HepG2 (cell line): ENCODE measurements around the gene B3GAT3. TPM values are rescaled to one million over a fixed set of nuclear protein-coding genes. Genes with fewer than 3 reads are reported as not detected.
A peak's percentile ranks its signal among the peaks of the same experiment; 100 is the strongest.

Experiments
- CBX2 ChIP-seq, 2 experiments: fragments of 200-600 bp in 1 of 2; sonication (generic); formaldehyde crosslinking in 1 of 2; IDR thresholded peaks; 2 replicates each; pipeline versions ENCODE4 v1.7.0 to v1.8.1; 2018 to 2022; ENCODE audit warnings: low read depth in 2 of 2, low read length in 1 of 2, mild to moderate bottlenecking in 1 of 2, missing genetic modification reagents in 1 of 2
- CC2D1A ChIP-seq: sonication (generic); formaldehyde crosslinking; IDR thresholded peaks from 2 replicates; pipeline ENCODE4 v1.8.1; 2023; ENCODE audit warnings: mild to moderate bottlenecking, missing genetic modification reagents
- CREBL2 ChIP-seq: sonication (generic); formaldehyde crosslinking; IDR thresholded peaks from 2 replicates; pipeline ENCODE4 v1.8.1; 2023; ENCODE audit warnings: missing genetic modification reagents, mild to moderate bottlenecking, borderline replicate concordance
- CSRNP2 ChIP-seq: sonication (generic); formaldehyde crosslinking; conservative IDR thresholded peaks from 2 replicates; pipeline ENCODE4 v1.8.0; 2022; ENCODE audit warnings: low read depth, missing genetic modification reagents
- HNRNPL ChIP-seq: fragments of 200-400 bp; formaldehyde crosslinking; IDR thresholded peaks from 2 replicates; pipeline ENCODE4 v1.6.1; 2017; ENCODE audit warnings: mild to moderate bottlenecking, low read depth, low read length
- HOXA5 ChIP-seq: sonication (generic); formaldehyde crosslinking; IDR thresholded peaks from 2 replicates; pipeline ENCODE4 v1.4.0; 2020; ENCODE audit warnings: missing genetic modification reagents
- HOXA7 ChIP-seq: sonication (generic); formaldehyde crosslinking; IDR thresholded peaks from 2 replicates; pipeline ENCODE4 v1.8.1; 2022; ENCODE audit warnings: mild to moderate bottlenecking, missing genetic modification reagents, moderate library complexity
- IRF2 ChIP-seq: IDR thresholded peaks from 2 replicates; pipeline ENCODE4 v1.6.1; 2018; ENCODE audit warnings: missing genetic modification reagents, missing compliant biosample characterization
- MAFG ChIP-seq: sonication (generic); formaldehyde crosslinking; IDR thresholded peaks from 2 replicates; pipeline ENCODE4 v1.5.1; 2020; ENCODE audit warnings: mild to moderate bottlenecking, missing genetic modification reagents
- NR0B2 ChIP-seq: sonication (generic); formaldehyde crosslinking; IDR thresholded peaks from 2 replicates; pipeline ENCODE4 v1.4.0; 2020; ENCODE audit warnings: mild to moderate bottlenecking, missing genetic modification reagents
- PAF1 ChIP-seq: IDR thresholded peaks from 2 replicates; pipeline ENCODE4 v1.6.1; 2016; ENCODE audit warnings: missing genetic modification reagents, missing compliant biosample characterization
- RORA ChIP-seq: sonication (generic); formaldehyde crosslinking; IDR thresholded peaks from 2 replicates; pipeline ENCODE4 v1.5.0; 2020; ENCODE audit warnings: mild to moderate bottlenecking, missing genetic modification reagents, moderate library complexity
- SIN3A ChIP-seq: IDR thresholded peaks from 2 replicates; pipeline ENCODE4 v1.6.1; 2011; ENCODE audit warnings: low read depth, mild to moderate bottlenecking, control low read depth, low read length, borderline replicate concordance
- TGIF2 ChIP-seq: IDR thresholded peaks from 2 replicates; pipeline ENCODE4 v1.6.1; 2016; ENCODE audit warnings: control low read depth, missing compliant biosample characterization
- ZFAT ChIP-seq: sonication (generic); formaldehyde crosslinking; conservative IDR thresholded peaks from 2 replicates; pipeline ENCODE4 v1.8.1; 2023; ENCODE audit warnings: missing genetic modification reagents, inconsistent platforms
- ZFP1 ChIP-seq: IDR thresholded peaks from 2 replicates; pipeline ENCODE4 v1.6.1; 2016
- ZFP36L2 ChIP-seq: sonication (generic); formaldehyde crosslinking; IDR thresholded peaks from 2 replicates; pipeline ENCODE4 v1.4.0; 2020; ENCODE audit warnings: missing genetic modification reagents
- ZMYM4 ChIP-seq: sonication (generic); formaldehyde crosslinking; IDR thresholded peaks from 2 replicates; pipeline ENCODE4 v1.8.1; 2023; ENCODE audit warnings: mild to moderate bottlenecking, missing genetic modification reagents
- ZNF24 ChIP-seq: fragments of 450-650 bp; IDR thresholded peaks from 2 replicates; pipeline ENCODE4 v1.6.1; 2017; ENCODE audit warnings: antibody characterized with exemption, mild to moderate bottlenecking
- ZNF263 ChIP-seq: sonication (generic); formaldehyde crosslinking; IDR thresholded peaks from 2 replicates; pipeline ENCODE4 v1.4.0; 2020; ENCODE audit warnings: missing genetic modification reagents
- ZNF333 ChIP-seq: sonication (generic); formaldehyde crosslinking; IDR thresholded peaks from 2 replicates; pipeline ENCODE4 v1.4.0; 2020; ENCODE audit warnings: mild to moderate bottlenecking, missing genetic modification reagents, borderline replicate concordance
- ZNF350 ChIP-seq: sonication (generic); formaldehyde crosslinking; IDR thresholded peaks from 2 replicates; pipeline ENCODE4 v1.4.0; 2020; ENCODE audit warnings: mild to moderate bottlenecking, low read depth, missing genetic modification reagents, borderline replicate concordance
- ZNF562 ChIP-seq: sonication (generic); formaldehyde crosslinking; IDR thresholded peaks from 2 replicates; pipeline ENCODE4 v1.8.0; 2022; ENCODE audit warnings: missing genetic modification reagents, borderline replicate concordance
- ZNF605 ChIP-seq: sonication (generic); formaldehyde crosslinking; IDR thresholded peaks from 2 replicates; pipeline ENCODE4 v1.8.0; 2022; ENCODE audit warnings: mild to moderate bottlenecking, missing genetic modification reagents
- ZNF607 ChIP-seq: sonication (generic); formaldehyde crosslinking; IDR thresholded peaks from 2 replicates; pipeline ENCODE4 v1.5.1; 2020; ENCODE audit warnings: missing genetic modification reagents, mild to moderate bottlenecking, borderline replicate concordance
- ZSCAN5A ChIP-seq: sonication (generic); formaldehyde crosslinking; IDR thresholded peaks from 2 replicates; pipeline ENCODE4 v1.8.0; 2022; ENCODE audit warnings: mild to moderate bottlenecking, missing genetic modification reagents, borderline replicate concordance
- polyA plus RNA-seq, 8 experiments: library from polyadenylated mRNA; depleted of rRNA in 3 of 8; stranded (reverse) in 7 of 8; unstranded in 1 of 8; fragments of >200 nt; fragmentation: Illumina TruSeq in 4 of 8; extraction: Trizol in 4 of 8; gene quantifications; 2 replicates each; pipeline versions ENCODE4 v1.2.1 to v1.2.3, GENCODE V29; 2011 to 2016; ENCODE audit warnings: low read depth in 4 of 8, missing spikeins in 1 of 8, mixed read lengths in 1 of 8; ENCODE audit not compliant: insufficient read depth in 1 of 8
- total RNA-seq, 5 experiments: library from RNA; depleted of rRNA; stranded (reverse); fragments of >200 nt; fragmentation: Illumina TruSeq; extraction: Trizol; gene quantifications; 2 replicates each; pipeline ENCODE4 v1.2.3, GENCODE V29; 2016; ENCODE audit warnings: low read depth in 1 of 5

The B3GAT3 gene
- total and polyA plus RNA-seq, 2 of the 13 experiments (the other 11 are each of a cell fraction or from before 2014, with no cell fraction given), result 21.3 to 26.1 TPM

- no peak for TF ChIP-seq CREBL2 (CRISPR knock-in tag)
- no peak; the same call in 1 of the 2 replicates for TF ChIP-seq ZNF607 (CRISPR knock-in tag)
- no peak; the same call in 1 of the 2 replicates for TF ChIP-seq ZMYM4 (CRISPR knock-in tag)
- TF ChIP-seq MAFG (CRISPR knock-in tag), result no peak
- TF ChIP-seq ZFP1 (CRISPR knock-in tag), result no peak
- TF ChIP-seq ZNF263 (CRISPR knock-in tag), result 0 out of 2 replicates have a peak, but pooled peaks have one; percentile 2
- TF ChIP-seq HNRNPL, result peak; percentile 28; the same call in 1 of the 2 replicates
- TF ChIP-seq ZNF350 (CRISPR knock-in tag), result peak; percentile 41
- TF ChIP-seq ZFP36L2 (CRISPR knock-in tag), result no peak
- TF ChIP-seq IRF2 (CRISPR knock-in tag), result peak; percentile 27
- no peak for TF ChIP-seq CSRNP2 (CRISPR knock-in tag)
- no peak for TF ChIP-seq CBX2 (IDR thresholded peaks at IDR 0.05; ENCODE audit: low read depth, low read length)
- TF ChIP-seq CBX2 (CRISPR knock-in tag; IDR thresholded peaks at IDR 0.05; ENCODE audit: low read depth), result no peak
- TF ChIP-seq ZSCAN5A (CRISPR knock-in tag), result no peak; the same call in 1 of the 2 replicates
- no peak for TF ChIP-seq PAF1 (CRISPR knock-in tag)
- peak; percentile 91; the same call in 1 of the 2 replicates for TF ChIP-seq SIN3A
- TF ChIP-seq ZFAT (CRISPR knock-in tag), result no peak
- no peak for TF ChIP-seq HOXA7
- TF ChIP-seq ZNF562, result no peak
- TF ChIP-seq TGIF2 (CRISPR knock-in tag), result peak; percentile 74
- 0 out of 2 replicates have a peak, but pooled peaks have one; percentile 60 for TF ChIP-seq ZNF333
- no peak for TF ChIP-seq CC2D1A
- no peak for TF ChIP-seq ZNF24
- TF ChIP-seq RORA, result no peak
- no peak for TF ChIP-seq NR0B2 (CRISPR knock-in tag)
- TF ChIP-seq ZNF605 (CRISPR knock-in tag), result no peak
- TF ChIP-seq HOXA5, result no peak
Measured at GRCh38 chr11:62645946-62646824, 24.4 kb upstream of the B3GAT3 start, which contains the start of gene GANAB (continued).
